SU-DHL-6 (cell line): Measurements from ENCODE around the gene ANKS1B.

Source experiments
- EZH2phosphoT487 ChIP-seq: fragments of 200-600 bp; sonication (generic), shearing (Covaris generic); conservative IDR thresholded peaks from 2 replicates; pipeline ENCODE4 v1.6.1; 2018; ENCODE audit warnings: mild to moderate bottlenecking, antibody characterized with exemption, low read length, moderate library complexity, mixed read lengths
- TF ChIP-seq, protein P1 (sequence below): fragments of 200-600 bp; sonication (generic); IDR thresholded peaks from one replicate; pipeline ENCODE4 v1.5.1; 2017; ENCODE audit warnings: antibody characterized with exemption, mild to moderate bottlenecking, low read length, moderate library complexity; ENCODE audit not compliant: insufficient read depth, poor library complexity, severe bottlenecking

- TF ChIP-seq, protein P1, sequence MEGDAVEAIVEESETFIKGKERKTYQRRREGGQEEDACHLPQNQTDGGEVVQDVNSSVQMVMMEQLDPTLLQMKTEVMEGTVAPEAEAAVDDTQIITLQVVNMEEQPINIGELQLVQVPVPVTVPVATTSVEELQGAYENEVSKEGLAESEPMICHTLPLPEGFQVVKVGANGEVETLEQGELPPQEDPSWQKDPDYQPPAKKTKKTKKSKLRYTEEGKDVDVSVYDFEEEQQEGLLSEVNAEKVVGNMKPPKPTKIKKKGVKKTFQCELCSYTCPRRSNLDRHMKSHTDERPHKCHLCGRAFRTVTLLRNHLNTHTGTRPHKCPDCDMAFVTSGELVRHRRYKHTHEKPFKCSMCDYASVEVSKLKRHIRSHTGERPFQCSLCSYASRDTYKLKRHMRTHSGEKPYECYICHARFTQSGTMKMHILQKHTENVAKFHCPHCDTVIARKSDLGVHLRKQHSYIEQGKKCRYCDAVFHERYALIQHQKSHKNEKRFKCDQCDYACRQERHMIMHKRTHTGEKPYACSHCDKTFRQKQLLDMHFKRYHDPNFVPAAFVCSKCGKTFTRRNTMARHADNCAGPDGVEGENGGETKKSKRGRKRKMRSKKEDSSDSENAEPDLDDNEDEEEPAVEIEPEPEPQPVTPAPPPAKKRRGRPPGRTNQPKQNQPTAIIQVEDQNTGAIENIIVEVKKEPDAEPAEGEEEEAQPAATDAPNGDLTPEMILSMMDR: no peak
- TF ChIP-seq EZH2phosphoT487: no peak
Observed at GRCh38 chr12:99810718-99811593, 173.8 kb downstream of the ANKS1B start.
